GM23248 (cell line): ENCODE results near the gene WNT10A.
"Not testable (repeated sequence)": the region's sequence is repeated elsewhere in the genome, so short reads cannot be mapped to it uniquely, and the experiment has no call there.

ENCODE experiments used
- EZH2 ChIP-seq: fragments of 200-600 bp; sonication (generic); IDR thresholded peaks from 2 replicates; pipeline ENCODE4 v1.6.1; 2018; ENCODE audit warnings: antibody characterized with exemption, mild to moderate bottlenecking; ENCODE audit not compliant: insufficient read depth, poor library complexity, severe bottlenecking
- EZH2phosphoT487 ChIP-seq: fragments of 200-600 bp; sonication (generic); IDR thresholded peaks from 2 replicates; pipeline ENCODE4 v1.6.1; 2018; ENCODE audit warnings: antibody characterized with exemption, moderate library complexity, mild to moderate bottlenecking, low read depth; ENCODE audit not compliant: insufficient read depth

- not testable (repeated sequence) for TF ChIP-seq EZH2, EZH2phosphoT487
Observed at GRCh38 chr2:218846963-218847362, 33.7 kb upstream of the WNT10A start.
